Activated CD4-positive, alpha-beta T cell treated with anti-CD3 and anti-CD28 coated beads, Interleukin-2, amount 50 U/mL, for 4 hours (primary cell): ENCODE results near the gene GPR82.

Experiments used
- DNase-seq, 2 experiments: peaks; one replicate each; pipeline ENCODE4 v3.0.0-alpha.2; 2020

GPR82 gene

DNA sequence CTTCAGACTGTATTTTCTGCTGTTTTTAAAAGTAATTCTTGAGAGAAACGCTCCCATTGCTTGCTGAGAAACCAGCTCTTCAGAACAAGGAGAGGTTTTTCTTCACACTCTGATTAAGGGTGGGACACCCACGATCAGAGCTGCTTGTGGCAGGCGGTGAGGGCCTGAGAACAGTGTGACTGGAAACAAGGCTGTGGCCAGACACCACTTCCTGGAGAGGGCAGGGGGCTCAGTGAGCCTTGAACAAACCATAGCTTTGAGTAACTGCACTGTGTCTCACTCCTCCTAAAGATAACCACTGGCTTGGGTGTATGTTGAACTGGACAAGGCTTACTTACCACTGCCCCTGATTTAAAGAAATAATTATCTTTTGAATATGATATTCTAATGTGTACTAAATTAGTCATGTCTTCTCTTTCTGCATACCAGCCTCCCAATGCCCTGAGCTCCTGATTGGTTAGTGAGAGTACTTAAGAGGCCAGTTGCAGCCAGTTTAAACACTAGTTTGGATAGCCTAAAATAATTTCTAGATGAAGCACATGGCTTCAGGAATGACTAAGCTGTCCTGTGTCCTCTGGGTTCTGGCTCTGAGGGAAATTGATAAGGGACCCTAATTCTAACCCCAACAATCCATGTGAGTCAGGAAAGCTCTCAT lies 3.7 kb upstream of the GPR82 start:
- peak; percentile 7 to 16 for DNase-seq

DNA sequence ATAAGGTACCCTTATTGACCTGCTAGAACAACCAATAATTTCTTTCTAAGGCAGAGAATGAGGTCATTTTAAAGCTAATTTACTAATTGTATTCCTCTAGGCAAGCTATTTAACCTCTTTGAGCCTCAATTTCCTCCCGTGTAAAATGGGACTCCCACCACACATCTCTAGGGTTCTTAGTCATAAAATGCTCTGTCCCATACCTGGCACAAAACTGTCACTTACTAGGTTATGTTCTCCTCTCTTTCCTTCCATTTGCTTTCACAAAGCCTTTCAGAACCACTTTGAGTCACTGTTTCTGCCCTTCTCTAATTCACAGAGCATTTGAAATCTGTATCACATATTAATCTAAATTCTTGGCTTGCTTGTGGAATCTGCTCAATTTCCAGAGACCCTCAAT lies 2.4 kb upstream of the GPR82 start:
- DNase-seq: no peak

DNA sequence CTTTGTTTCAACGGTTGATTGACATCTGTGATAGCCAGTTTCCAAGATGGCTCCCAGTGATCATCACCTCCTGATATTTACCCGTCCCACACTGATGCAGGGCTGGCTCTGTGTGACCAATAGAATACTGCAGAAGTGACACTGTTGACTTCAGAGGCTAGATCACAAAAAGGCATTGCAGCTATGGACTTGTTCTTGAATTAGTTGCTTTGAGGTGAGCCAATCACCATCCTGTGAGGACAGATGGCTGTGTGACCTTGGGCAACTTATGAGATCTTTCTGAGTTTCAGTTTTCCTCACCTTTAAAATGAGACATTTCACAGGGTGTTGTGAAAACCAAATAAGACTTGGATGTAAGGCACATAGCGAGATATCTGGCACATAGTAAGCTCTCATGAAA lies 1.8 kb upstream of the GPR82 start:
- no peak for DNase-seq

DNA sequence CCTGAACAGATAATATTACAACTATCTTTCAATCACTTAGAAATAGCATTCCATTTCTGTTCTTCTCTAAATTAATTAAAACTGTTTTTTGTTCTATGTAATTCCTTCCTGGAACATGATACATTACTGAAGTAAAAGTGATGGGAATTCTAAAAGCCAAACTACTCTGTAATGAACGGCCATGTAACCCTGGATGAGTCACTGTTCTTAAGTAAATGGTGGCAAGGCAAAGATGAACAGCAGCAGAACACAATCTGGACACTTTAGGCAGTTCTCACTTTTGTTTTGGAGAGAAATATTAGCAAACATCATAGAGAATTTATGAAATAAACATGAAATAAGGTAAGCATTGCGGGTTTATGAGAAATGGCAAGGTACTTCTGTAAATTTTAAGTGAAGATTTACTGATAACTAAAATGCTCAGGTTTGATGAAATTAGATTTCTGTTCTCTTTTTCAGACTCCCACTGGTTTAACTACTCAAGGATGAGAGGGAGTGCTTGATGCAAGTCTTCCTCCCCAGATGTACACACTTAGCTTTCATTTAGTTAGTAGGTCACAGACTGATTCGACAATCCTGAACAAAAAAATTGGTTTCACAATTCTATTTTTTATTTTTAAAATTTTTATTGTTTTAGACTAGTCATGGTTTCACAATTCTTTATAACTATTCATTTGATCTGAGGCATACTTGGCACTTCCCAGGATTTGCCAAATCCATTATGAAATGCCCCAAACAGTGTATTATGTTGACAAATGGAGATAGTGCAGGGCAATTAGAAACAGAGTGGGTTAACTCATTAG lies 964 bp upstream of the GPR82 start:
- DNase-seq: no peak

DNA sequence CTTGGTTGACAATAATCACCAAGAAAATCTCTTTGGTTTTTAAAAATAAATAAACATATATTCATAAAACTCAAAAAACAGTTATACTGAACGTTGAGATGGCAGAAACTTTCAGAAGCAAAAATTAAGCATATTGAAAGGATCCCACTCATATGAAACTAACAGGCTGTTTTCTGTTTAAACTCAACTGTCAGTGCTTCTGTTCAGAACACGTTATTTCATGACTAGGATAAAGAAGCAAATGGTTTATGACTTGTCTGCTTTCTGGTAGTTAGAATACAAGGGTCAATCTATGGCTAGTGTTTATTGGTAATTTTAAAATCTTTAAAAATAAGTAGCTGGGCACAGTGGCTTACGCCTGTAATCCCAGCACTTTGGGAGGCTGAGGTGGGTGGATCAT lies 4.1 kb downstream of the GPR82 start:
- no peak for DNase-seq

DNA sequence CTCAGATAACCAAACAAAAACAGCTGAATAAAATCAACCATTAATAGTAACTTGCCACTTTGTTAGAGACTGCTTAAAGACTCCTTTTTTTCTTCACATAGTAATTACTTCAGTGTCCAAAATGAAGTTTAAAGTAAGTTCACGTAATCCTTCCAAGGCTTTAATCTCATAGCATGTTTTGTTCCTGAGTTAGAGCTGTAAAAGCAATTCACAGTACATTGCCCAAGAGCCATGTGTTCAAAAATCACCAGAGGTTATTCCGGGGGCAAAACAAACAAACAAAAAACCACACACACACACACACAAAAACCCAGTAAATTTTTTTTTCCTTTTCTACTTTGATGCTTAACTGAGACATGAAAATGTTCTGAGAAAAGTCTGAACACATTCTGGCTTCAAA lies 6.1 kb downstream of the GPR82 start:
- DNase-seq: no peak

DNA sequence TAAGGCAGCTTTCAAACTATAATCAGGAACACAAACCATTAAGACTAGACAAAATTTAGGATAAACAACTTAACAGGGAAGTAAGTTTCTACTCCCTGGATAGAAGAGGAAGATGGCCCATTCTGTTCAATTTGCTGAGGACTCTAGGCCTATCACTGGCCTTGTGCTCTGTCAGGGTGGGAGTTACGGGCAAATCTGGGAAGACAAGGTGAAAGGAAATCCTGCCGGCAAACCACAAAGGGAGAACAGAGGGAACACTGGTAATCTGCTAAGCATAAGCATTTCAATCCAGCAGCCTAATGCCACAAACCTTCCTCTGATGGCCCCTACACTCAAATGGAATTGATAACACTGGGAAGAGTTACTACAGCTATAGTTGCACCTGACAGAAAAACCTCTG lies 8.3 kb downstream of the GPR82 start:
- DNase-seq: no peak

DNA sequence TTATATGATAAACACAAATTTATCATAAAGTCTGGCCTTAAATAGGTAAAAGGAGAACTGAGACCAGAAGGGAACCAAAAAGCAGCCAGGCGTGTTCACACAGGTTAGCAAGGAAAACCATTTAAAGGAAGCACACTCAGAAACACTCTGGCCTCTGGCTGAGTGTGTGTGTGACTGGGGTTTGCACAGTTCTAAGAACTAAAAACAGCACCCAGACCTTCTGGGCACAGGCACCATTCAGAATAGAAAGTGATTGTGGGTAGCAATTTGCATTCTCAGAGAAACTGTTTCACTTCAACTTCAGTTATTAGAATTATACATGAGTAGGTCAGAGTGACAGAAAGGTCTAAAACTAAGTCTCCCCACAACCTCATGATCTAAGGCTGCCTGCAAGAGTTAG lies 10.0 kb downstream of the GPR82 start:
- no peak for DNase-seq

DNA sequence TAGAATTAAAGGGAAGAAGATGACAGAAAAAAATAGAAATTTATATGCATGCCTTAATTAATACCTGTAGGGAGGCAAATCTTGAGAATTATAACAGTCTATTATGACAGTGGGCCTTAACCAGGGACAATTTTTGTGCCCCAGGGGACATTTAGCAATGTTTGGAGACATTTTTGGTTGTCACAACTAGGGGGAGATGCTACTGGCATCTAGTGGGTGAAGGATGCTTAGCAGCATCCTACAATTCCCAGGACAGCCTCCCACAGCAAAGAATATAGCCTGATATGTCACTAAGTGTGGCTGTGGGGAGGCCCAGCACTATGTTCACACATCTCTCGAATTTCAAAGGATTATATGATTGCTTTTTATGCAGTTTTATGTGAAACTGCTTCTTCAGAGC lies 10.5 kb downstream of the GPR82 start:
- no peak for DNase-seq

DNA sequence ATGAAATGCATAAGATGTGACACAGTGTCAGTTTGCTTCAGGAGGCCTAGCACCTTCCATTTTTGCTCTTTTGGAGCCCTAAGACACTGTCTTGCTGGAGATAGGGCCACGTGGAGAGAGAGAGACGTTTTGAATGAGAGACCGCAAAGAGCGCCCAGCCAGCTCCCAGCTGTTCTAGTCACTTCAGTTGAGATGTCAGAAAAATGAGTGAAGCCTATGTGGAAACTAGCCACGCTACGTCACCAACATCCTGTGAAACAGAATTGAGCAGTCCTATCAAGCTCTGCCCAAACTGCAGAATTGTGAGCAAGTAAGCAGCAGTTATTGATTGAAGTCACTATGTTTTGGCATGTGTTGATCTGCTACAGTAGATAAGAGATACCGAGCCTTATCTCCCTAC lies 13.1 kb downstream of the GPR82 start:
- DNase-seq: no peak

DNA sequence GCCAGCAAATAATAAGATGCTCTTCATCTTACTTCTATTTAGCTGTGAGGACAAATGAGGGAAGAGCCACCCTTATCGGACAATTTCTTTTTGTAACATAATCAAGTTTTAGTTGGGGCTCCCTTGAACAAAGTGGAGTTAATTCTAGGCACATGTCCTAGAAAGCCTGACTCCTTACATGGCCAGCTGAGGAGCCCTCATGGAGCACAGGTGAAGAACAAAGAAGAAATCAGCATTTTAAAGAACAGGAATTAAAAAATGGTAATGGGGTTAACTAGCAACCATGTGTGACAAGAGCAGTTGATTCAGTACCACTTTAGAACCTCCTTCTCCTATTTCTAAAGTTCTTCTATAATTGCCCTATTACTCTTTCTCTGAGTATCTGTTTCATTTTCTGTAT lies 15.9 kb downstream of the GPR82 start:
- DNase-seq: no peak

DNA sequence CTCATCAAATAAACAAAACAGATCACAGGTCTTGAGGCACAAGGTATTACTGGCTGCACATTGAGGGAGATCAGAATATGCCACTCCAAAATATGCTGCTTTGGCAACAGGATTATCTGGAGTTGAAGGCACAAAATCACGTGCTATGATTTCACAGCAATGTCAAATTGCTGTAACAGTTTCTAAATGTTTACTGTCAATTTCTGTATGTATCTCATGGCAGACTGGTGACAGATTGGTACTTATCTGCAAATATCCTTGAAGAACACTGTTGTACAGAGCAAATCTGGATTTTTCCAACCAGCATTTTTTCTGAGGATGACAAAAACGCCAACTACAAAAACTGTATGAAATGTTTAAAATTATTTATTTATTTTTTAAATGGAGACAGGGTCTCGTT lies 26.7 kb downstream of the GPR82 start:
- DNase-seq: no peak

DNA sequence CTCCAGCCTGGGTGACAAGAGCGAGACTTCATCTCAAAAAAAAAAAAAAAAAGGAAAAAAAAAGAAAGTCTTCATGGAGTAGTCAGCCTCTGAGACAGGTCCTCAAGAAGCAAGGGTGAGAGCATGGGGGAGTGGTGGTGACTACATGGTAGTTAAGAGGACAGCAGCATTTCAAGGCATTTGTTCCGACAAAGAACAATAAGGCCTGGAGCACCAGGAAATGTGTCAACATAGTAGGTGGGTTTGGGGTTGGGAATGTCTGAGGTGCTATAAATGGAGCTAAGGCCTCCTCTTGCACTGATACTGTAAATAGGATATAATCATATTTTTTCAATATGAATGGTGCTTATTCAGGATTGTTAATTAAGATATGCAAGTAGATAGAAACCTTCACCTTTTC lies 34.4 kb downstream of the GPR82 start:
- DNase-seq: no peak

DNA sequence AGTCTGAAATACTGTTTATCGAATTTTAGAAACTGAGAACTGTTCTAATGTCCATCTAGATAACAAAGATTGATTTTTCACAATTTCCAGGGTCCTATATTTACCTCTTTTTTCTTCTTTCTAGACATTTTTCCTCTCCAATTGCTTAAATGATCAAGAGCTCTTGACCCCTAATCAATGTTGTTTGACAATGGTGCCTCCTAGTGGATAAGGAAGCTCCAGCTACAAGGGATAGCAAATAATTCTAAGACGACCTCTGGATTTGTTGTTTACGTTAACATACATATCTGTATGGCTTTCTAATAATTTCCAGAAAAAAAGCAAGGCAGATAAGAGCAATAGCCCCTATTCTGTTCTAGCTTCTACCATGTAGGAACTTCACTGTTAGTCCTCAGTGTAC lies 35.8 kb downstream of the GPR82 start:
- no peak for DNase-seq

DNA sequence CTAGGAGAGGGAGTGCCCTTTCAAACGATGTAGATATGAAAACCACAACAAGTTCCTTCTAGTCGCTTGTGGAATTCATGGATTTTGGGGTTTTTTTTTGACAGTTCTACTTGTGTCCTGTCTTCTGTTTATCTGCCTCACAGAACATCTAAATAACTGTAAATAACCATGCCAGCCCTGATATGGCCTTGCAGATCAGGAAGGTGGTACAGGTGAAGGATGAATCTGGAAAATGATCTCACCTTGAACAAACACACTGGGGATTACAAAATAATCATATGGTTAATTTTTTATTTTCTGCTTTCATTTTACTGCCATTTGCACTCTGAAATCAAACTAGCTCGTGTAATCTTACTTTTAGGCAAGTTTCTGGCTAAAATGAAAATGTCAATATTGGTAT lies 37.2 kb downstream of the GPR82 start:
- no peak for DNase-seq

DNA sequence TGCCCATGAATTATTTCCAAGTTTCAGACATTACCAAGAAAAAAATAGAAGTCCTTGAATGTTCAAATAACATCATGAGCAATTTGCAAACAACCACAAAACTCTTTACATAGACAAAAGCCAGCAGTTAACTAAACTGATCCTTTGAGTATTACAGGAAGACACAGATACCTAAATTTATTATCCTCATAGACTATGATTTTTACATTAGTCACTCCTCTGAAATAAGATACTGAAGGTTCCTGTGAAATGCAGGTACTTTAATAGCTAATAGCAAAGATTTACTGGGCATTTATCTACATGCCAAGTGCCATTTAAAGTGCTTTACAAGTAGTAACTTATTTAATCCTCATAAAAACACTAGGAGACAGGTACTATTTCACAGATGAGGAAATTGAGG lies 37.7 kb downstream of the GPR82 start:
- no peak for DNase-seq

DNA sequence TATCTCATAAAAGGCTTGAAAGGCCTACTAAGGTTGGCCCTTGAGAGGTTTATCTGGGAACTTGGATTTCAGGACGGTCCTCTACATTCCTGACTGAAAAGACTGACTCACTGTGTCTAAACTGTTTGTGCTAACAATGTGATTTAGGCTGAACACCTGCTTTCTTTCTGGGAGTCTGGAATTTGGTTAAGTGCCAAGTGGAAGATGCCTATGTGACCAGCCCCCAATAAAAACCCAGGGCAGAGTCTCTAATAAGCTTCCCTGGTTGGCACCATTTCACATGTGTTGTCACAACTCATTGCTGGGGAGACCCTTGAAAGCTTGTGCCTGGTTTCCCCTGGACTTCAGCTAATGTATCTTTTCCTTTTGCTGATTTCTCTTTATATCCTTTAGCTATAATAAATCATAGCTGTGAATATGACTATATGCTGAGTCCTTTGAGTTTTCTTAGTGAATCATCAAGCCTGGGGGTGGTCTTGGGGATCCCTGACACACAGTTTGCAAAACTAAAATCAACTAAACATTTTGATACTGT lies 55.1 kb downstream of the GPR82 start:
- DNase-seq: no peak
